Keratinocyte (primary cell): ENCODE measurements around the gene MYRFL.

ENCODE experiments used
- CTCF ChIP-seq, 3 experiments: IDR thresholded peaks in 1 of 3; conservative IDR thresholded peaks in 1 of 3; optimal IDR thresholded peaks in 1 of 3; 2 replicates in 2 of 3; 3 replicates in 1 of 3; pipeline versions ENCODE3 to v1.5.1; 2011; ENCODE audit warnings: low read length in 3 of 3, mild to moderate bottlenecking in 3 of 3, moderate library complexity in 2 of 3, control low read depth in 1 of 3, inconsistent platforms in 1 of 3; ENCODE audit not compliant: insufficient read depth in 2 of 3; ENCODE audit errors: extremely low read depth in 1 of 3
- EZH2 ChIP-seq: IDR thresholded peaks from one replicate; pipeline ENCODE4 v1.6.1; 2012; ENCODE audit warnings: inconsistent platforms, mild to moderate bottlenecking, low read length, moderate library complexity

GRCh38 chr12:69833696-69834095 lies 8.7 kb downstream of the MYRFL start:
- TF ChIP-seq CTCF (optimal IDR thresholded peaks at IDR 0.05 in 1 of 3, IDR thresholded peaks at IDR 0.05 in 1 of 3, conservative IDR thresholded peaks at IDR 0.05 in 1 of 3; ENCODE audit: extremely low read depth in 1 of 3, insufficient read depth in 2 of 3, low read length in 3 of 3) (no peak), EZH2 (no peak)
